Cardiac fibroblast (primary cell): ENCODE data around the gene FAM210A.
A peak's percentile ranks its signal among the peaks of the same experiment; 100 is the strongest.
"Not testable (repeated sequence)": the region's sequence is repeated elsewhere in the genome, so short reads cannot be mapped to it uniquely, and the experiment has no call there.

Experiments
- DNase-seq, 2 donors: peaks; one replicate each; pipeline versions ENCODE4 v3.0.0 to v3.0.0-alpha.2; 2010; ENCODE audit warnings: low read depth in 2 of 2
- H3K4me3 ChIP-seq, 2 donors: replicated peaks in 1 of 2; 1 replicate in 1 of 2; 2 replicates in 1 of 2; pipeline ENCODE4 v1.5.1; 2011; ENCODE audit warnings: low read depth in 2 of 2, low read length in 2 of 2, mild to moderate bottlenecking in 2 of 2, moderate library complexity in 1 of 2
- CTCF ChIP-seq: IDR thresholded peaks from one replicate; pipeline ENCODE4 v1.5.1; 2011; ENCODE audit warnings: low read depth, mild to moderate bottlenecking, low read length, inconsistent platforms

The FAM210A gene

GRCh38 chr18:13756261-13756660 is 29.9 kb upstream of the FAM210A start:
- no peak overlapping the region for H3K4me3 ChIP-seq
- no peak for TF ChIP-seq CTCF
- DNase-seq: no peak

DNA sequence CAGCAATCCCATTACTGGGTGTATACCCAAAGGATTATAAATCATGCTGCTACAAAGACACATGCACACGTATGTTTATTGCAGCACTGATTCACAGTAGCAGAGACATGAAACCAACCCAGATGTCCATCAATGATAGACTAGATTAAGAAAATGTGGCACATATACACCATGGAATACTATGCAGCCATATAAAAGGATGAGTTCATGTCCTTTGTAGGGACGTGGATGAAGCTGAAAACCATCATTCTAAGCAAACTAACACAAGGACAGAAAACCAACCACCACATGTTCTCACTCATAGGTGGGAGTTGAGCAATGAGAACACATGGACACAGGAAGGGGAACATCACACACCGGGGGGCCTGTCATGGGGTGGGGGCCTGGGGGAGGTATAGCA is 25.2 kb upstream of the FAM210A start:
- not testable (repeated sequence) for H3K4me3 ChIP-seq, DNase-seq

DNA sequence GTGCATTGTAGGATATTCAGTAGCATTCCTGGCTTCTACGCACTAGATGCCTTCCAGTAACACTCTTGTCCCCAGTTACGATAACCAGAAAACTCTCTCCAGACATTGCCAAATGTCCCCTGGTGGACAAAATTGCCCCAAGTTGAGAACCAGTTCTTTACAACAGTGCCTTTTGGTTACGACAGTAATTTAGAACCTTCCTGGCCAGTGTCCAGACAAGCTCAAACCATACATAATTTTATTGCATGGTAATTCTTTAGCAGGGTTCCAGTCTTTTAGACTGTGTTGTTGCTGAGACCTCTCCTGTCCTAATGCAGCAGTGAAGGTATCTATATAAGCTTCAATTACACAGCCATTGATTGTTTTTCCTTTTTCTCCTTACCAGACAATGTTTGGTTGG is 20.3 kb upstream of the FAM210A start:
- no peak for DNase-seq
- H3K4me3 ChIP-seq: no peak overlapping the region
- TF ChIP-seq CTCF: no peak

DNA sequence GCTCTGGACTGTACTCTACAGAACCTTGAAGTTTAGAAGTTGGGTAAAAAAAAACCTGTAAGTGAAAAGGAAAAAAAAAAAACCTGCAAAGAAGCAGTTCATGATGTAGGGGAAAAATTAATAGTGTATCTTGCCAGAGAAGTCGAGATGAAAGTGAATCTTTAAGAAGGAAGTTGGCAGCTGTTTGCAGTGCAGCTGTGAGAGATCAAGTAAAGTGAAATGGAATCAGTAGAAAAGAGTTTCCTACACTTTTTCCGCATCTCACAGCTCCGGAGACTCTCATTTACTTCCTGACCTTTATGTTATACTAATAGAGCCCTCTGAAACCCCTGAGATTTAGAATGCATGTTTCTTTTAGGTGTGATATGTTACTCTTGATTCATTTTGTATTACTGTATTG is 19.3 kb upstream of the FAM210A start:
- H3K4me3 ChIP-seq: no peak overlapping the region
- TF ChIP-seq CTCF: no peak
- DNase-seq: no peak

- no peak for DNase-seq
- TF ChIP-seq CTCF: no peak
- no peak overlapping the region for H3K4me3 ChIP-seq
Observed at GRCh38 chr18:13735681-13736080, 9.3 kb upstream of the FAM210A start.

- H3K4me3 ChIP-seq: no peak overlapping the region
- no peak for DNase-seq
- no peak for TF ChIP-seq CTCF
Observed at GRCh38 chr18:13730481-13730880, 4.1 kb upstream of the FAM210A start.

- peak overlapping the region; percentile 89 to 98 for H3K4me3 ChIP-seq
- peak; percentile 61 to 71 for DNase-seq
- no peak for TF ChIP-seq CTCF
Observed at GRCh38 chr18:13726972-13727331, 594 bp upstream of the FAM210A start.
